HepG2 (cell line): ENCODE data around the gene ANTXR1. TPM values are rescaled to one million over a fixed set of nuclear protein-coding genes. Genes with fewer than 3 reads are reported as not detected.

Experiments
- ARID4A ChIP-seq: sonication (generic); formaldehyde crosslinking; IDR thresholded peaks from 2 replicates; pipeline ENCODE4 v1.5.0; 2020; ENCODE audit warnings: mild to moderate bottlenecking, missing genetic modification reagents, borderline replicate concordance
- ELF3 ChIP-seq: IDR thresholded peaks from 2 replicates; pipeline ENCODE4 v1.6.1; 2016; ENCODE audit warnings: missing genetic modification reagents, missing compliant biosample characterization
- FOXM1 ChIP-seq: sonication (generic); formaldehyde crosslinking; IDR thresholded peaks from 2 replicates; pipeline ENCODE4 v1.5.0; 2020; ENCODE audit warnings: missing genetic modification reagents
- FOXP4 ChIP-seq: sonication (generic); formaldehyde crosslinking; IDR thresholded peaks from 2 replicates; pipeline ENCODE4 v1.4.0; 2020; ENCODE audit warnings: missing genetic modification reagents
- GATAD1 ChIP-seq: IDR thresholded peaks from 2 replicates; pipeline ENCODE4 v1.6.1; 2016; ENCODE audit warnings: missing genetic modification reagents, missing compliant biosample characterization
- HDAC6 ChIP-seq: fragments of 200-600 bp; sonication (generic); IDR thresholded peaks from 2 replicates; pipeline ENCODE4 v1.7.0; 2017; ENCODE audit warnings: mild to moderate bottlenecking, antibody characterized with exemption, low read length, low read depth
- KDM3A ChIP-seq: IDR thresholded peaks from 2 replicates; pipeline ENCODE4 v1.6.1; 2018; ENCODE audit warnings: low read depth, missing compliant biosample characterization
- MEIS1 ChIP-seq: sonication (generic); formaldehyde crosslinking; IDR thresholded peaks from 2 replicates; pipeline ENCODE4 v1.9.0; 2021; ENCODE audit warnings: mild to moderate bottlenecking, missing genetic modification reagents, moderate library complexity, borderline replicate concordance
- ONECUT2 ChIP-seq: sonication (generic); formaldehyde crosslinking; IDR thresholded peaks from 2 replicates; pipeline ENCODE4 v1.4.0; 2020; ENCODE audit warnings: missing genetic modification reagents
- SRY ChIP-seq: sonication (generic); formaldehyde crosslinking; IDR thresholded peaks from 2 replicates; pipeline ENCODE4 v1.8.0; 2022; ENCODE audit warnings: mild to moderate bottlenecking, missing genetic modification reagents
- TCF7L2 ChIP-seq: IDR thresholded peaks from 2 replicates; pipeline ENCODE4 v1.6.1; 2011; ENCODE audit warnings: mild to moderate bottlenecking, low read depth, low read length, moderate library complexity
- TGIF2 ChIP-seq: IDR thresholded peaks from 2 replicates; pipeline ENCODE4 v1.6.1; 2016; ENCODE audit warnings: control low read depth, missing compliant biosample characterization
- TRIM22 ChIP-seq: fragments of 450-650 bp; IDR thresholded peaks from 2 replicates; pipeline ENCODE4 v1.6.1; 2017
- YY1 ChIP-seq: IDR thresholded peaks from 2 replicates; pipeline ENCODE4 v1.6.1; 2011; ENCODE audit warnings: low read length, low read depth, moderate library complexity, mild to moderate bottlenecking; ENCODE audit not compliant: insufficient read depth, insufficient replicate concordance
- ZEB1 ChIP-seq: IDR thresholded peaks from 2 replicates; pipeline ENCODE4 v1.6.1; 2012; ENCODE audit warnings: mild to moderate bottlenecking, low read depth, inconsistent platforms; ENCODE audit not compliant: insufficient replicate concordance
- ZFAT ChIP-seq: sonication (generic); formaldehyde crosslinking; conservative IDR thresholded peaks from 2 replicates; pipeline ENCODE4 v1.8.1; 2023; ENCODE audit warnings: missing genetic modification reagents, inconsistent platforms
- ZNF10 ChIP-seq: sonication (generic); formaldehyde crosslinking; IDR thresholded peaks from 2 replicates; pipeline ENCODE4 v1.4.0; 2020; ENCODE audit warnings: mild to moderate bottlenecking, low read depth, missing genetic modification reagents, borderline replicate concordance
- ZNF138 ChIP-seq: sonication (generic); formaldehyde crosslinking; IDR thresholded peaks from 2 replicates; pipeline ENCODE4 v1.5.0; 2020; ENCODE audit warnings: mild to moderate bottlenecking, low read depth, missing genetic modification reagents
- ZNF205 ChIP-seq: IDR thresholded peaks from 2 replicates; pipeline ENCODE4 v1.6.1; 2018; ENCODE audit warnings: missing biosample characterization, missing genetic modification reagents
- ZNF549 ChIP-seq: sonication (generic); formaldehyde crosslinking; IDR thresholded peaks from 2 replicates; pipeline ENCODE4 v1.5.0; 2020; ENCODE audit warnings: missing genetic modification reagents
- ZSCAN25 ChIP-seq: sonication (generic); formaldehyde crosslinking; IDR thresholded peaks from 2 replicates; pipeline ENCODE4 v1.8.0; 2022; ENCODE audit warnings: mild to moderate bottlenecking, missing genetic modification reagents
- polyA plus RNA-seq, 8 experiments: library from polyadenylated mRNA; depleted of rRNA in 3 of 8; stranded (reverse) in 7 of 8; unstranded in 1 of 8; fragments of >200 nt; fragmentation: Illumina TruSeq in 4 of 8; extraction: Trizol in 4 of 8; gene quantifications; 2 replicates each; pipeline versions ENCODE4 v1.2.1 to v1.2.3, GENCODE V29; 2011 to 2016; ENCODE audit warnings: low read depth in 4 of 8, missing spikeins in 1 of 8, mixed read lengths in 1 of 8; ENCODE audit not compliant: insufficient read depth in 1 of 8
- total RNA-seq, 5 experiments: library from RNA; depleted of rRNA; stranded (reverse); fragments of >200 nt; fragmentation: Illumina TruSeq; extraction: Trizol; gene quantifications; 2 replicates each; pipeline ENCODE4 v1.2.3, GENCODE V29; 2016; ENCODE audit warnings: low read depth in 1 of 5

Gene ANTXR1
- total and polyA plus RNA-seq, 2 of the 13 experiments (the other 11 are each of a cell fraction or from before 2014, with no cell fraction given), result 4.5 to 12.7 TPM

DNA sequence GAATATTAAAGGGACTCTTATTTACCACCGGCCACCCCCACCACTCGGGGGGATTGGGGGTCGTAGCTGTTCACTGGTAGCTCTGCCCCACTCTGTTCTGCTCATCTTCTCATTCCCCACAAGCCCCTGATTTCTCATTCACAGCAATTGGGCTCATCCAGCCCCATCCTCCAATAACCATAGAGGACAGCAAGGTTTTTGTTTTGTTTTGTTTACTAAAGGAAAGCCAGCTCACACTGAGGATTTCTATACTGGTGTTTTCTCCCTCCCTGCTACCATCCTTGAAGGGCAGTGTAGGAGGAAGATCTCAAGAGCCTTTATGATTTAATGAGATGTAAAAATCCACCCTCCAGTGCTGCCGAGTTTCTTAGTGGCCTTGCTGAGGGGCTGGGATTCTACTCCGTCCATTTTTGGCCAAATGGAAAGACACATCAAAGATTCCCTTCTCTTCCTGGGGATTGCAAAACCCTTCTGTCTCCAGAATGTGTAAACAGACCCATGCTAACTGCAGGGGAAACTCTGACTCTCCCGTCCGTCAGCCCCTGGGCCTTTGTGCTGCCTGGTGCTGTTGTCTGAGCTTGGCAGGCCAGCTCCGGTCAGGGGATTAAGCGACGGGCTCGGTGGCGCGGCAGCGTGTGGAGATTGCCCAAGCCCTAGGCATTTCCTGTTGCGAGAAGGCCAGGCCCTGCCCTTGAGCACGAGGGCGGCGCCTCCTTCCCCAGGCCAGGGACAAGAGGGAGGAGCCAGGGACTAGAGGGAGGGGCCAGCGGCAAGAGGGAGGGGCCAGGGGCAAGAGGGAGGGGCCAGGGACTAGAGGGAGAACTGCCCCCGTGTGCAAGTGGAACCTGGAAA, 165.0 kb downstream of the ANTXR1 start (continued):
- TF ChIP-seq ZSCAN25 (CRISPR knock-in tag) (peak; percentile 86), TRIM22 (no peak), ZNF10 (no peak), ZNF138 (0 out of 2 replicates have a peak, but pooled peaks have one; percentile 41), YY1 (peak; percentile 79), TGIF2 (CRISPR knock-in tag) (peak; percentile 96), FOXM1 (CRISPR knock-in tag) (no peak), ZEB1 (no peak), FOXP4 (peak; percentile 99), TCF7L2 (no peak), ONECUT2 (CRISPR knock-in tag) (0 out of 2 replicates have a peak, but pooled peaks have one; percentile 17), HDAC6 (no peak), ARID4A (CRISPR knock-in tag) (peak; percentile 91; the same call in 1 of the 2 replicates), KDM3A (CRISPR knock-in tag) (peak; percentile 100), ELF3 (peak; percentile 100), ZNF549 (CRISPR knock-in tag) (no peak), ZFAT (CRISPR knock-in tag) (no peak), SRY (CRISPR knock-in tag) (peak; percentile 97), MEIS1 (CRISPR knock-in tag) (peak; percentile 99), GATAD1 (CRISPR knock-in tag) (peak; percentile 80), ZNF205 (CRISPR knock-in tag) (peak; percentile 93; the same call in 1 of the 2 replicates)
